HepG2 (cell line): ENCODE measurements around the gene TBC1D14. TPM values are rescaled to one million over a fixed set of nuclear protein-coding genes. Genes with fewer than 3 reads are reported as not detected.

ENCODE experiments used
- CCAR2 ChIP-seq: fragments of 200-400 bp; formaldehyde crosslinking; optimal IDR thresholded peaks from 2 replicates; pipeline ENCODE3; 2018; ENCODE audit warnings: low read depth, mild to moderate bottlenecking, low read length, moderate library complexity
- DNMT3B ChIP-seq: conservative IDR thresholded peaks from 2 replicates; pipeline ENCODE4 v1.6.1; 2016; ENCODE audit warnings: missing biosample characterization, control low read depth
- ETV6 ChIP-seq: sonication (generic); formaldehyde crosslinking; conservative IDR thresholded peaks from 2 replicates; pipeline ENCODE4 v1.4.0; 2020; ENCODE audit warnings: missing genetic modification reagents
- KLF13 ChIP-seq: sonication (generic); formaldehyde crosslinking; IDR thresholded peaks from 2 replicates; pipeline ENCODE4 v1.4.0; 2020; ENCODE audit warnings: mild to moderate bottlenecking, missing genetic modification reagents
- KLF9 ChIP-seq: IDR thresholded peaks from 2 replicates; pipeline ENCODE4 v1.6.1; 2016; ENCODE audit warnings: low read depth
- MAF1 ChIP-seq: sonication (generic); formaldehyde crosslinking; IDR thresholded peaks from 2 replicates; pipeline ENCODE4 v1.5.0; 2020; ENCODE audit warnings: missing genetic modification reagents, borderline replicate concordance
- NCOA5 ChIP-seq: sonication (generic); formaldehyde crosslinking; IDR thresholded peaks from 2 replicates; pipeline ENCODE4 v1.4.0; 2020; ENCODE audit warnings: missing genetic modification reagents
- NFE2 ChIP-seq: sonication (generic); formaldehyde crosslinking; IDR thresholded peaks from 2 replicates; pipeline ENCODE4 v1.4.0; 2020; ENCODE audit warnings: missing genetic modification reagents
- PCBP2 ChIP-seq: fragments of 200-400 bp; formaldehyde crosslinking; optimal IDR thresholded peaks from 2 replicates; pipeline ENCODE3; 2018; ENCODE audit warnings: low read length, low read depth; ENCODE audit not compliant: poor library complexity, severe bottlenecking
- SIX4 ChIP-seq: sonication (generic); formaldehyde crosslinking; IDR thresholded peaks from 2 replicates; pipeline ENCODE4 v1.4.0; 2020; ENCODE audit warnings: missing genetic modification reagents
- SMYD3 ChIP-seq: sonication (generic); formaldehyde crosslinking; IDR thresholded peaks from 2 replicates; pipeline ENCODE4 v1.8.1; 2023; ENCODE audit warnings: mild to moderate bottlenecking, missing genetic modification reagents
- SRF ChIP-seq: IDR thresholded peaks from 2 replicates; pipeline ENCODE4 v1.6.1; 2011; ENCODE audit warnings: mild to moderate bottlenecking, low read depth, low read length, moderate library complexity
- ZBTB20 ChIP-seq: sonication (generic); formaldehyde crosslinking; IDR thresholded peaks from 2 replicates; pipeline ENCODE4 v1.8.1; 2023; ENCODE audit warnings: missing genetic modification reagents, low read depth, mild to moderate bottlenecking, borderline replicate concordance
- ZFAT ChIP-seq: sonication (generic); formaldehyde crosslinking; conservative IDR thresholded peaks from 2 replicates; pipeline ENCODE4 v1.8.1; 2023; ENCODE audit warnings: missing genetic modification reagents, inconsistent platforms
- ZMYM3 ChIP-seq: sonication (generic); formaldehyde crosslinking; IDR thresholded peaks from 2 replicates; pipeline ENCODE4 v1.5.1; 2020; ENCODE audit warnings: mild to moderate bottlenecking, missing genetic modification reagents
- ZNF260 ChIP-seq: sonication (generic); formaldehyde crosslinking; IDR thresholded peaks from 2 replicates; pipeline ENCODE4 v1.4.0; 2020; ENCODE audit warnings: missing genetic modification reagents, low read depth, mild to moderate bottlenecking, borderline replicate concordance
- ZNF329 ChIP-seq: sonication (generic); formaldehyde crosslinking; IDR thresholded peaks from 2 replicates; pipeline ENCODE4 v1.9.0; 2021; ENCODE audit warnings: low read depth, mild to moderate bottlenecking, missing genetic modification reagents
- ZNF484 ChIP-seq: sonication (generic); formaldehyde crosslinking; IDR thresholded peaks from 2 replicates; pipeline ENCODE4 v1.5.1; 2020; ENCODE audit warnings: mild to moderate bottlenecking, low read depth, missing genetic modification reagents, borderline replicate concordance
- ZNF564 ChIP-seq: sonication (generic); formaldehyde crosslinking; IDR thresholded peaks from 2 replicates; pipeline ENCODE4 v1.8.1; 2023; ENCODE audit warnings: mild to moderate bottlenecking, missing genetic modification reagents
- ZNF678 ChIP-seq: sonication (generic); formaldehyde crosslinking; IDR thresholded peaks from 2 replicates; pipeline ENCODE4 v1.4.0; 2020; ENCODE audit warnings: mild to moderate bottlenecking, missing genetic modification reagents
- ZNF790 ChIP-seq: sonication (generic); formaldehyde crosslinking; IDR thresholded peaks from 2 replicates; pipeline ENCODE4 v1.8.0; 2022; ENCODE audit warnings: missing genetic modification reagents, mild to moderate bottlenecking, borderline replicate concordance
- ZNF883 ChIP-seq: sonication (generic); formaldehyde crosslinking; IDR thresholded peaks from 2 replicates; pipeline ENCODE4 v1.5.1; 2020; ENCODE audit warnings: mild to moderate bottlenecking, missing genetic modification reagents; ENCODE audit errors: not compliant biosample characterization
- ZSCAN25 ChIP-seq: sonication (generic); formaldehyde crosslinking; IDR thresholded peaks from 2 replicates; pipeline ENCODE4 v1.8.0; 2022; ENCODE audit warnings: mild to moderate bottlenecking, missing genetic modification reagents
- polyA plus RNA-seq, 8 experiments: library from polyadenylated mRNA; depleted of rRNA in 3 of 8; stranded (reverse) in 7 of 8; unstranded in 1 of 8; fragments of >200 nt; fragmentation: Illumina TruSeq in 4 of 8; extraction: Trizol in 4 of 8; gene quantifications; 2 replicates each; pipeline versions ENCODE4 v1.2.1 to v1.2.3, GENCODE V29; 2011 to 2016; ENCODE audit warnings: low read depth in 4 of 8, missing spikeins in 1 of 8, mixed read lengths in 1 of 8; ENCODE audit not compliant: insufficient read depth in 1 of 8
- total RNA-seq, 5 experiments: library from RNA; depleted of rRNA; stranded (reverse); fragments of >200 nt; fragmentation: Illumina TruSeq; extraction: Trizol; gene quantifications; 2 replicates each; pipeline ENCODE4 v1.2.3, GENCODE V29; 2016; ENCODE audit warnings: low read depth in 1 of 5
- TF ChIP-seq, protein P1 (sequence below): sonication (generic); formaldehyde crosslinking; IDR thresholded peaks from 2 replicates; pipeline ENCODE4 v1.9.0; 2021; ENCODE audit warnings: missing genetic modification reagents, mild to moderate bottlenecking, borderline replicate concordance
- TF ChIP-seq, protein P2 (sequence below): sonication (generic); formaldehyde crosslinking; IDR thresholded peaks from 2 replicates; pipeline ENCODE4 v1.4.0; 2020; ENCODE audit warnings: missing genetic modification reagents, low read depth, mild to moderate bottlenecking, borderline replicate concordance
- TF ChIP-seq, protein P3 (sequence below): sonication (generic); formaldehyde crosslinking; IDR thresholded peaks from 2 replicates; pipeline ENCODE4 v1.5.1; 2020; ENCODE audit warnings: missing genetic modification reagents, mild to moderate bottlenecking, borderline replicate concordance
- TF ChIP-seq, protein P4 (sequence below): sonication (generic); formaldehyde crosslinking; IDR thresholded peaks from 2 replicates; pipeline ENCODE4 v1.8.1; 2023; ENCODE audit warnings: mild to moderate bottlenecking, missing genetic modification reagents

TBC1D14 gene
- total and polyA plus RNA-seq, 2 of the 13 experiments (the other 11 are each of a cell fraction or from before 2014, with no cell fraction given) = 29.5 to 46.5 TPM

DNA sequence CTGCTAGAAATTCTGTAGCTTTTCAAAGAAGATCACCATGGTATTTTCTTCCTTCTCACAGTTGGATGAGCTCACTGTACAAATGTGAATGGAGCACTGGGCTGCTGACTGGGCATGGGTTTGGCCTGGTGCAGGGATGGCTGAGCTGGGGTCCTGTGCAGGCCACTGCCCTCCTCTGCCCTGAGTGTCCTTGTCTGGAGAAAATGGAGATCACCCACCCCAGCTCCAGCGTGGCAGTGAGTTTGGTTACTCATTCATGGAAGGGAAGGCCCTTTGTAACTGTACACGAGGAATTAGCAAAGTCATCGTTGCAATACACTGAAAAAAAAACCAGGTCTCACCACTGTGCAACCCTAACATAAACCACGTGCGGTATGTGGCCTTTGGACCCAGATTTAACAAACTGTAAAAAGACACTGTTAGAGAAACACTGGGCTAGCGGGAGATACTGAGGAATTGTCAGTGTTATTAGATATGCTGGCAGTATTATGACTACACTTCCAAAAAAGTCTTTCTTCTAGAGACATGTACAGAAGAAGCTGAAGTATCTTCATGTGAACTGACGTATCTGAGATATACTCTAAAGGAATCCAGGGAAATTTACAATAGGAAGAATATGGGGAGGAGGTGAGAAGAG, 16.1 kb upstream of the TBC1D14 start (continued):
- TF ChIP-seq KLF9 = 0 out of 2 replicates have a peak, but pooled peaks have one; percentile 83
- TF ChIP-seq, protein P1, sequence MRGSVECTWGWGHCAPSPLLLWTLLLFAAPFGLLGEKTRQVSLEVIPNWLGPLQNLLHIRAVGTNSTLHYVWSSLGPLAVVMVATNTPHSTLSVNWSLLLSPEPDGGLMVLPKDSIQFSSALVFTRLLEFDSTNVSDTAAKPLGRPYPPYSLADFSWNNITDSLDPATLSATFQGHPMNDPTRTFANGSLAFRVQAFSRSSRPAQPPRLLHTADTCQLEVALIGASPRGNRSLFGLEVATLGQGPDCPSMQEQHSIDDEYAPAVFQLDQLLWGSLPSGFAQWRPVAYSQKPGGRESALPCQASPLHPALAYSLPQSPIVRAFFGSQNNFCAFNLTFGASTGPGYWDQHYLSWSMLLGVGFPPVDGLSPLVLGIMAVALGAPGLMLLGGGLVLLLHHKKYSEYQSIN (CRISPR knock-in tag) = no peak
- TF ChIP-seq DNMT3B = peak; percentile 90
- TF ChIP-seq, protein P2, sequence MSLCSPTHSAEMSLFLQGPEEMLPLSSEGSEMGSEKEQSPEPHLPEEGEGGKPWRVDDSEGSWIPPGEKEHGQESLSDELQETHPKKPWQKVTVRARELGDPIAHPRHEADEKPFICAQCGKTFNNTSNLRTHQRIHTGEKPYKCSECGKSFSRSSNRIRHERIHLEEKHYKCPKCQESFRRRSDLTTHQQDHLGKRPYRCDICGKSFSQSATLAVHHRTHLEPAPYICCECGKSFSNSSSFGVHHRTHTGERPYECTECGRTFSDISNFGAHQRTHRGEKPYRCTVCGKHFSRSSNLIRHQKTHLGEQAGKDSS (CRISPR knock-in tag) = no peak; the same call in 1 of the 2 replicates
- TF ChIP-seq NFE2 (CRISPR knock-in tag) = peak; percentile 98
- TF ChIP-seq, protein P3, sequence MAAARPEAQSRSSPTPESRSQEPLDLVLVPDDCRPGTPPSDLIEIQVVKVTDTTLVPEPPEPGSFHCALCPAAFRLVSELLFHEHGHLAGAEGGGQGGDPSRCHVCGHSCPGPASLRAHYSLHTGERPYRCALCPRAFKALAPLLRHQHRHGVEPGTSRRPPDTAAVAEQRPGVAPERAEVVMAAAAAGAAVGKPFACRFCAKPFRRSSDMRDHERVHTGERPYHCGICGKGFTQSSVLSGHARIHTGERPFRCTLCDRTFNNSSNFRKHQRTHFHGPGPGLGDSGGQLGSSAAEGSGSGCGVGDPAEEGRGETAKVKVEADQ (CRISPR knock-in tag) = no peak
- TF ChIP-seq NCOA5 (CRISPR knock-in tag) = 0 out of 2 replicates have a peak, but pooled peaks have one; percentile 27
- TF ChIP-seq ZFAT = 0 out of 2 replicates have a peak, but pooled peaks have one; percentile 40
- TF ChIP-seq SIX4 (CRISPR knock-in tag) = peak; percentile 94
- peak; percentile 67; the same call in 1 of the 2 replicates for TF ChIP-seq ZSCAN25 (CRISPR knock-in tag)
- no peak for TF ChIP-seq ZNF883 (CRISPR knock-in tag)
- no peak for TF ChIP-seq ZNF790 (CRISPR knock-in tag)
- no peak for TF ChIP-seq PCBP2
- TF ChIP-seq CCAR2 = no peak
- TF ChIP-seq ZMYM3 = peak; percentile 76
- TF ChIP-seq KLF13 (CRISPR knock-in tag) = no peak
- TF ChIP-seq ETV6 (CRISPR knock-in tag) = peak; percentile 62; the same call in 1 of the 2 replicates
- TF ChIP-seq, protein P4, sequence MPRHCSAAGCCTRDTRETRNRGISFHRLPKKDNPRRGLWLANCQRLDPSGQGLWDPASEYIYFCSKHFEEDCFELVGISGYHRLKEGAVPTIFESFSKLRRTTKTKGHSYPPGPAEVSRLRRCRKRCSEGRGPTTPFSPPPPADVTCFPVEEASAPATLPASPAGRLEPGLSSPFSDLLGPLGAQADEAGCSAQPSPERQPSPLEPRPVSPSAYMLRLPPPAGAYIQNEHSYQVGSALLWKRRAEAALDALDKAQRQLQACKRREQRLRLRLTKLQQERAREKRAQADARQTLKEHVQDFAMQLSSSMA (CRISPR knock-in tag) = no peak
- TF ChIP-seq SRF = no peak
- TF ChIP-seq SMYD3 = peak; percentile 35; the same call in 1 of the 2 replicates
- TF ChIP-seq ZNF329 (CRISPR knock-in tag) = no peak
- TF ChIP-seq MAF1 (CRISPR knock-in tag) = no peak
- TF ChIP-seq ZNF484 (CRISPR knock-in tag) = no peak
- TF ChIP-seq ZNF564 (CRISPR knock-in tag) = 0 out of 2 replicates have a peak, but pooled peaks have one; percentile 61
- TF ChIP-seq ZNF678 (CRISPR knock-in tag) = no peak
- no peak for TF ChIP-seq ZNF260 (CRISPR knock-in tag)
- TF ChIP-seq ZBTB20 (CRISPR knock-in tag) = peak; percentile 70; the same call in 1 of the 2 replicates
